Peyer's patch (tissue), 4 donors: ENCODE data around the gene FOXP4.

Source experiments
- CTCF ChIP-seq, 6 experiments: fragments of 450-650 bp in 4 of 6; fragments of 200-600 bp in 2 of 6; sonication (generic) in 1 of 6; IDR thresholded peaks; one replicate each; pipeline ENCODE4 v1.5.1; 2017 to 2019; ENCODE audit warnings: antibody characterized with exemption in 6 of 6, mild to moderate bottlenecking in 3 of 6, moderate library complexity in 1 of 6
- POLR2A ChIP-seq, 2 donors: fragments of 450-650 bp; IDR thresholded peaks; one replicate each; pipeline ENCODE4 v1.5.1; 2017; ENCODE audit warnings: antibody characterized with exemption in 2 of 2, mild to moderate bottlenecking in 2 of 2, moderate library complexity in 2 of 2

DNA sequence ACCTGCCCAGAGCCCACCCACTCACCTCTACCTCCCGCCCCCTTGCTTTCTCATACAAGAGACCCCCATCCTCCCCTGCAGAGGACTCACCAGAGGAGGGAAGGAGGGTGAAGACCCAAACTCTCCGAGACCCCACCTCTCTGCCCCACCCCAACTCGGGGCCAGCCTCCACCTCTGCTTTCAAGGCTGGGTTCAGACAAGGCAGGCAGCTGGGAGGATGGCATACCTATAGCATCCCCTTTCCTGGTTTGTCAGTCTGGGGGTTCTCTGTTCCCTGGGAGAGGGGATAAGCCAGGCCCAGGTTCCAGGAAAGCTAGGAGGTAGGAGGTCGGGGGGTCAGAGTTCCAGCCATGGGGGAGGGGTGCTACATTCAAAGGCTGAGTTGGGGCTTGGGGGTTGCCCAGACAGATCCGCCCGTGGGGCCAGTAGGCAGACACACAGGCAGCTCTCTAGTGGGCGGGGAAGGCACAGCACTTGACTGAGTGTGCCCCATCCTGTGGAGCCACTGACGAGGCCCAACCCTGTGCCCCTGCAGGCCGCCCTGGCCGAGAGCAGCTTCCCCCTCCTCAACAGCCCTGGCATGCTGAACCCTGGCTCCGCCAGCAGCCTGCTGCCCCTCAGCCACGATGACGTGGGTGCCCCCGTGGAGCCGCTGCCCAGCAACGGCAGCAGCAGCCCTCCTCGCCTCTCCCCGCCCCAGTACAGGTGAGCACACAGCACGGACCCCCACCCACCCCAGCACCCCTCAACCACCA, 51.2 kb downstream of the FOXP4 start:
- TF ChIP-seq POLR2A (IDR thresholded peaks at IDR 0.05) (no peak), CTCF (IDR thresholded peaks at IDR 0.05) (no peak)
